ENCODE results near the gene PLCB2.

Gene PLCB2

DNA sequence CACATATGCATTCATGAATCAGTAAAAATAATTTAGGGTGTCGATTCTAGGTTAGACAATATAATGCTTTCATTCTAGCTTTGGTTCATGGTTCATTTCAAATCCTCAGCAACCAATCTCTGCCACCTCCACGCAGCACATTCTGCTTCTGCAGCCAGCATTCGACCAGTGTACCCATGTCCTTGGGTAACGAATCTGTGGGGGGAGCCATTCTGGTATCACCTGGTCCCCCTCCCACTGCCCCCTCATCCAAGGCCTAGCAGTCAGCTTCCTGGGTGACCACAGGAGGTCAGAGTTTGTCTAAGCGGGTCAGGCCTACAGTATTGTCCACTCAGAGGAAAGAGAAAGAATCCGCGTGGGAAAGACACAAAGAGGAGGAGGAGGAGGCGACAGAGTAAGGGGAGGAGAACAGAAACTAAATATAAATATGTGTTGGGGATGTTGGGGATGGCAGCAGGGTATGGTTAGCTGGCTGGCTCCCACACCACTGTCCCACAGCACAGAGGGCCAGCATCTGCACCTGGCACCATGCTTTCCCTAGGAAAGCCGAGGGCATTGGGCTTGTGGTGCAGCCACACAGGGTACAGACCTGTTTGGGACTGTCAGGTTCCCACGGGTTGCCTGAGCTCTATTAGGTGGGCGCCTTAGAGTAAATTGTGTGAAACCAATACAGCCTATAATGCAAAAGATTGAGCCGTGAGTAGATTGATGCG, 56.8 kb downstream of the PLCB2 start:
- no peak for DNase-seq (ENCODE audit: low spot score)

DNA sequence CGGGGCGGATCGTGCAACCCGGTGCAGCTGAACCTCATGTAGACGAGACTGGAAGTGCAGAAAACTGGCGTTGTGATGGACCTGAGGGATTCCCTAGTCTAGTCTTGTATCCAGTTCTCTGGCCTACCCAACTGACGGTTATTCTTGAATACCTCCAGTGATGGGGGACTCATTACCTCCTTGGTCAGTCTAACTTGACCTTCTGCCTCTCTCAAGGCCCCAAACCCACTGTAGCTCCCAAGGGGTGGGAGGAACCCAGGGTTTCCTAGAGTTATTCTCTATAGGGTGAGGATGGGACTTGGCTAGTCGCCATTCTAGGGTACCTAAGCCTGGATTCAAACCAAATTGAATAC, 57.5 kb downstream of the PLCB2 start:
- no peak for DNase-seq (ENCODE audit: low spot score)

DNA sequence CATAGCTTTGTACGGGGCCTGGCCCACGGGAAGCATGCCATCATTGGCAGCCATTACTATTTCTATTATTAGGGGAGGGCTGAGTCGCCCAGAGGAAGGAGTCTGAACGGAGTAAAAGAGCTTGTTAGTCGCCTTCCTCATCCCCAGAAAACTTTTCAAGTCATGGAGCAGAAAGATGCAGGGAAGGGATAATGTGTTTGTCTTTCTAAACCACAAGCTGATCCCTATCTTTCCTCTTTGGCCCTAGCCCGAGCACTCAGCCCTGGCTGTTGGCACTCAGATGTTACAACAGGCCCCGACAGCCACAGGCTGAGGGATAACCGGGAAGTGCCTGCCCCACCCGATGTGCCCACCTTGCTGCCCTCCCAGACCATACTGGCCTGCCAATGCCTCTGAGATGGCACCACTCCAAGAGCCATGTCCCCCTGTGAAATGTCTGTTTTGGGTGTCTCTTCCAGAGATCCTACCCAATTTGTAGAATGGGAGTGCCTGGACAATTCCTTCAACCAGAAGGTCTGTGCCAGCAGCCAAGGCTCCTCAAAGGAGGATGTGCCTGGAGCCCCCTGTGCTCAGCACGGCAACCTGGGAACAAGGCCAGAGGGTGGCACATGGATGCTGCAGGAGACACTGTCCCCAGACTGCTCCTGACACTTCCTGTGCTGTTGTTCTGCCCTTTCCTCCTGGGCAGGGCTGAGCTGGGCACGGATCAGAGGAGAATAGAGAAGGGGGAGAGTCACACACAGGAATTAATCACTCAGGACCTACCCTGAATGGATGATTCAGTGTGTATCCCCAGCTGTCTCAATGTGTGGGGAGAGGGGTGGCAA, 58.0 kb downstream of the PLCB2 start:
- peak; percentile 53 for DNase-seq (ENCODE audit: low spot score)

DNA sequence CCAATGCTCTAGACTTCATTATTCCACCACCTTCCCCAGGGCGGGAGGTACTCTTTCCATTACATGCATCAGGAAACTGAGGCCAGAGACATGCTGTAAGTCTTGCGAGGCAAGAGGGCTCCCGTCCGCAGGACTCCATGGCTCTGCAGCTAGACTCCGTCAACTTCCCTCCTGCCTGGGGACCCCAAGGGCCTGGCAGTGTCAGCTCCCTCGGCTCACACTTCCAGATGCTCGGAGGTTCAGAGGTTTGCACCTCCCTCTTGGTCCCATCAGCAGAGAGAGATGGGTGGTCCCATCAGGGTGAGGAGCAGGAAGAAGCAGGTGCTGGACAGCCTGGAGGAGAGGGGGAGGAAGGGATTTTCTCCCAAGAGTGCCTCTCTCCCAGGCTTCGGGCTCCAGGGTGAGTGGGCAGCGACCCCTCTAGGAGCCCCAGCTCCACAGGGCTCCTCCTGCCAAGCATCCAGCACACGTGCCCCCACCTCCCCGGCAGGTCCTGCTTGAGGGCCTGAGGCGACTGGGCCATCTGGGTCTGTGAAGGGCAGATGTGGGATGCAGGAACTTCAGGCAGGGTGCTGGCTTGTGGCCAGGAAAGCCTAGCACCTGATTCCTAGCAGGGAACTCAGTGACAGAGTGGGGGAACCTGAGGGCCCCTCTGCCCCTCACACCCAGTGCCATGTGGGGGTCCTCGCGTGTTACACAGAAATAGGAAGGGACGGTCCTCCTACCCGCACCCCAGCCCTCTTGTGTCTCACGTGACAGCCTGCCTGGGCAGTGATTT, 59.5 kb downstream of the PLCB2 start:
- no peak for DNase-seq (ENCODE audit: low spot score)

DNA sequence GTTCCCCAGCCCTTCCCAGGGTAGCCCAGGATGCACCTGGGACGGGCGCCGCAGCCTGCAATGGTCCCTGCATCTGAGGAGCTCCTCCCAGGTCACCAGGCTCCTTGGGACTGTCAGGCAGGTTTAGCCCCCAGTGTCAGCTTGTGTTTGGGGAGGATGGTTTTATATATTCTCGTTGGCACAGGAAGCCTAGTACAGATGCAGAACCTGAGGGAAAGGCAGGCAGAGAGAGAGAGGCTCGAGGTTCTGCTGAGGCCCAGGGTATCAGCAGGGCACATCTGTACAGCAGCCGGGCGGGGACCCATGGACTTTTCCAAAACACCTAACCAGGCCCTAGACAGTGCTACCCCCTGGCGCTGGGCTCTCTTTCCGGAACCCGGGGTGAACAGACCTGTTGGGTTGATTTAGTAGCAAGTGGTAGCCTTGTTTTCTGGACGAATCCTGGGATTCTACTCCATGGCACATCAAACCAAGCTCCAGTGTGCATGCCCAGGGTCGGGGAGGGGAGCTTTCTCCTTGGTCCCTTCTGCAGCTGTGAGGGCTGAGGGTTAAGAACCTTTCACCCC, 60.2 kb downstream of the PLCB2 start:
- no peak for DNase-seq (ENCODE audit: low spot score)

DNA sequence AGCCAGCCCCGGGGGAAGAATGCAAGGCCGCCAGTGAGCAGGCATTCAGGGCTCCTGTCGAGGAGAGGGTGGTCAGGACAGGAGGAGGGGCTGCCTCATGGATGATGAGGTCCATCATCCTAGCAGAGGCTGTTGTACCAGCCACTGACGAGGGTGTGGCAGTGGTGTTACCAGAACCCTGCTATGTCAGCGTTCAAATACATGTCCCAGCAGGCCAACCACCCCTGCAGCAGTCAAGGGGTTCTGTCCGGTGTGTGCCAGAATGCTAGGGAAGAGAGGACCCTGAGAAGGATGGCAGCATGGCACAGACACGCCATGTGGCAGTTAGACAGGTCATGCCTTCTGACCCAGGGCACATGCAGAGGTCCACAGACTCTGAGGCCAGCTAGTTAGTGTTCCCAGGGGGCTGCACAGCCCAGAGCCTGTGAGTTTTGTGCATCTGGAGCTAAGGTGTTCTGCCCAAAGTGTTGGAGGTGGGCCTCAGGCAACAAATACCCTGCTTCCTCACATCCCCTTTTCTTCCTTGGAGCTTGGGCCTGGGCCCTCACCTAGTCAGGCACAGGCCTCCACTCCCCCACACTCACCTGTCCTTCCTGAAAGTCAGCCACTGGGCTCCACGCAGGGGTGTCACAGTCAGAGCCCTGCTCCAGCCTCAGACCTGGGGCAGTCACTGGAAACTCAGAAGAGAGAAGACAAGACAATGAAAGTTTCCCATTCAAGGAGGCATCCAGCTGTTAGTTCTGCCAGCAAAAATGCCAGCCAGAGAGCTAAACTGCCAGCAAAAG, 61.0 kb downstream of the PLCB2 start:
- DNase-seq (ENCODE audit: low spot score), result no peak

DNA sequence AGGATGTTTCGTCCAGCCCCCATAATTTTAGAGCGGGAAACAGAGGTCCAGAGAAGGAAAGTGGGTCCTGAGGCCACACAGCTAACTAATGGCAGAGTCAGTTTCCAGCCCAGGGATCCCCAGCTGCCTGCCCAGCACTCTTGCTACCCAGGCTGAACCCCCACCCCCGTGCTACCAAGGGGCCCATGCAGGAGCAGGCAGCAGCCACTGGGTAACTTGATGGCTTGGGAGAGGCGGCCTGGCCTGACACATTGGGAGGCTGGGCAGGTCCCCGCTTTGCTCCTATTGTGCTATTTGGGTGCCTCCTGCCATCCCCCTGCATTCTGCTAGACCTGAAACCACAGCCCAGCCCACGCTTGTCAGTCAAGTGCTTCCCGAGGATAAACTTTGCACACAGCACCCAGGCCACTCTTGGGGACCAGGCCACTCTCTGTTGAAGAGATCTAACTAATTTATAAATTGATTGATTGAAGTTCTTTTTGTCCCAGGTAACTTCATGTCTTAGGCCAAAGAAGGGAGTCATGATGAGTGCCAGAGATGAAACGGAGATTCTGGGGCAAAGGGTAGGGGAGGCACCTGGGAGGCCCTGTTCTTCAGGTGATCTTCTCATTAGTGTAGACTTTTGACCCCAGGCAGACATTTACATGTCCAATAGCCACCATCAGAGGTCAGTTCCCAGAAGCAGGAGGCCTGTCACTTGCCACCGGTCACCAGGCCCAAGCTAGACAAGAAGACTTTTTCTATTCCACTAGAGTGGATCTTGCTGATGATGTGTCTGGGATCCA, 61.9 kb downstream of the PLCB2 start:
- DNase-seq (ENCODE audit: low spot score), result no peak

DNA sequence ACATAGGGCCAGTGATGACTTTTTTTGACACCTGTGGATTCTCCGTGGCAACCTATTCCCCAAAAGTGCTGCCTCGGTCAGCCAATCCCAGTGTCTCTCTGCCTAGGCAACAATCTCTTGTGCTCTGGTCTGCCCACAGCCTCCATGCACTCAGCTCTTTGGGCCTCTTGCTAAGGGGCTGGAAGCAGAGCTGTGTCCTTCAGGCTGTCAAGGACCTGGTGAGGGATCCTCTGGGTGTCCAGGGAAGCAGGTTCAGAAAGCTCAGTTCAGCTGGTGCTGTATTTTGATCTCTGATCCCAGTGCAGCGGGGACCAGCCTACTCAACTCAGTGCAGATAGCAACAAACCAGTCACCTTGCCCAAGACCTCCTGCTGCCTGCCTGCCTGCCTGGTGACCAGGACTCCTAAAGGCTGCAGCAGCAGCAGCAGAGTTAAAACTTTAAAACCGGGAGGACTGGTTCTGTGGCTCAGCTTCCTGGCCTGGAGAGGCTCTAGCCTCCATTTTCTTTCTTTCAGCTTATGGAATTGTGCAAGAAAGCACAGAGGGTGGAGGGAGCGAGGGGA, 62.7 kb downstream of the PLCB2 start:
- no peak for DNase-seq (ENCODE audit: low spot score)

DNA sequence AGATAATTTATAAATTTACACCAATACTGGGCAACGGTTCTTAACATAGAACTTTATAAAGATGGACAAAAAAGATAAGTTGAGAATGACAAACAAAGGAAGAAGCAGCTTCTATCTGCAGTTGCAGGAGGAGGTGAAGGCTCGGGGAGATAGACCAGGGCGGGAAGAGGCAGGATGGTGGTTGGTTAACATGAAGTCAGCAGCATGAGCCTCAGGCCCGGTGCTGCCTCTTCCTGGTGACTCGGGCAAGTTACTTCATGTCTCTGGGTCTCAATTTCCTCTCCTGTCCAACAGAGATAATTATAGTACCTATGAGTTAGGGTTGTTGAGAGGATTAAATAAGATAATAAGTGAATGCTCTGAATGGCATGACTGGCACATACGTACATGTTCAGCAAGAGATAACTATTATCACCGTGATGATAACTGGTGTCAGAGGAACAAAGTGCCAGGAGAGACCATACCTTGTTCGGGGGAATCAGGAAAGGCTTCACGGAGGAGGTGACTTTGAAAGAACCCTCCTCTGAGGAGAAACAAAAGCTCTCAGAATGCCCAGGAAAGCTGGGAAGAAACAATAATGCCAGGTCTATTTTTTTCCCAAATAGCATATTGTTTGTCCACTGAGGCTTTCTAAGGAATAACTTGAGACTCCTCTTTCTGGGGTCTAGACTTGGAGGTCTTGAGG, 64.5 kb downstream of the PLCB2 start:
- no peak for DNase-seq (ENCODE audit: low spot score)

DNA sequence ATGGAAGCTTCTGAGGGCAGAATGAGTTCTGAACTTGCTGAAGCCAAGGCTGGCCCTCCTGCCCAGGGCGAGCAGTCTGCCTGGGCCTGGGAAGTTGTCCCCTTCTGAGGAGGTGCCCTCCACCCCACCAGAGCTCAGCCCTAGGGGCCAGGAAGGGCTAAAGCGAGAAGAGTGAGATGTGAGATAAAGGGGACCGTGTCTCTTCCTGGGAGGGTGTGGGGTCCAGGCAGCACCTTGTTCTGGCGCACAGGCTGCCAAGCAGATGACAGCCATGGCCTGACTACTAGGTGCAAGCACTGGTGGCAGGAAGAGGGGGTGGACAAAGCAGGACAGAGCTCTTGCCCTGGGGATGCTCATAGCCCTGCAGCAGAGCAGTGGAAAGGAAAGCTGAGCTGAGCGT, 65.1 kb downstream of the PLCB2 start:
- no peak for DNase-seq (ENCODE audit: low spot score)

DNA sequence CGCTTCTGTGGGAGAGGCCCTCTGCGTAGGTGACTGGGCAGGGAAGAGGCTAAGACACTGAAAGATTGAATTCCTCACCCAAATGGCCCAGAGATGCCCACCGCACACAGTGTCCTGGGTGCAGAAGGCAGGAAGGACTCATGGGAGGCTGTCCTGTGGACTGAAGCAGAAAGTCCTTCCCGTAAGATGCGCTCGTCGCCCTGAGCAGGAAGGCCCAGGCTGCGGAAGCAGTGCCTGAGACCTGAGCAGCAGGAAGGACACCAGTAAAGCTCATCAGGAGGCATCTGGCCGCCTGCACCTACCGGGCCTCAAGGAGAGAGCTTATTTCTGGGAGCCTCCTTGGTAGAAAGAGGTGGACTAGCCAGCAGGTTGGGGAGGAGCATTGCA, 65.5 kb downstream of the PLCB2 start:
- no peak for DNase-seq (ENCODE audit: low spot score)

DNA sequence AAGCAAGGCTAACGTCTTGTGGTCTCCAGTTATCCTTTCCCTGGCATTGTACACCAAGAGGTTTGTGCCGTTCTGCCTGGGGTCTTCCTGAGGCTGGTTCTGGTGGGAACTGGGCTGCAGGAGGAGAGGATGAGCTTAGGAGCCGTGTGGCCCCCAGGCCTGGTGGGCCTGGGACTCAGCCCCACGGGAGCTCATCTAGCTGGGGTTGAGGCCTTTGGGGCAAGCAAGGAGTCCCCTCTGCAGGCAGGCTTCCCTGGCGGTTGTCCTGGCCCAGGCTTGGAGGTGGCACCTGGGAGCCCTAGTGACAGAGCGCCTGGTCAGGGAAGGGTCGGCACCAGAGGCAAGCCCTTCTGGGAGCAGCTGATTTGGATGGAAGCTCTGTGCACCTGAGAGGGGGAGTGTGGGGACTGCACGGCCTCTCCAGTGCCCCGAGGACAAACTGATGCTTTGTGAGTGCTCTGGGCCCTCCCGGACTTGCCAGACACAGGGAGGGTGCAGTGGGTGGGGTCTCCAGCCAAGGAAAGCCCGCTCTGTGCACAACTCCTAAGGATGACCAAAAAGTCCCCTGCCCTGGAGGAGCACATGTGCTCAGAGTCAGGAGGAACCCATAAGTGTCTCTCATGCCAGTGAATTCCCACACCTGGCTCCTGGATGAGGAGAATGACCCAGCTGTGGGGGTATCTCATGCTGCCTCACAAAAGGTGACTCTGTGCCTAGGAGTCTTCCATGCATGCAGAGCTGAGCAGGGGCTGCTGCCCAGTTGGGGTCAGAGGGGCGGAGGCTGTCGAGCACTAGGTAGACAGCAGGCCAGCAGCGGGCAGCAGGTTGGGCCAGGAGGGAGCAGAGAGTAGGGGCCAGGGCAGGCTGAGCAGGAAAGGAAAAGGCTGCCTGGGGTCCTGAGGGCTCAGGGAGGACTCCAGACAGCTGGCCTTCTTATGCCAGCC, 66.2 kb downstream of the PLCB2 start:
- no peak for DNase-seq (ENCODE audit: low spot score)

DNA sequence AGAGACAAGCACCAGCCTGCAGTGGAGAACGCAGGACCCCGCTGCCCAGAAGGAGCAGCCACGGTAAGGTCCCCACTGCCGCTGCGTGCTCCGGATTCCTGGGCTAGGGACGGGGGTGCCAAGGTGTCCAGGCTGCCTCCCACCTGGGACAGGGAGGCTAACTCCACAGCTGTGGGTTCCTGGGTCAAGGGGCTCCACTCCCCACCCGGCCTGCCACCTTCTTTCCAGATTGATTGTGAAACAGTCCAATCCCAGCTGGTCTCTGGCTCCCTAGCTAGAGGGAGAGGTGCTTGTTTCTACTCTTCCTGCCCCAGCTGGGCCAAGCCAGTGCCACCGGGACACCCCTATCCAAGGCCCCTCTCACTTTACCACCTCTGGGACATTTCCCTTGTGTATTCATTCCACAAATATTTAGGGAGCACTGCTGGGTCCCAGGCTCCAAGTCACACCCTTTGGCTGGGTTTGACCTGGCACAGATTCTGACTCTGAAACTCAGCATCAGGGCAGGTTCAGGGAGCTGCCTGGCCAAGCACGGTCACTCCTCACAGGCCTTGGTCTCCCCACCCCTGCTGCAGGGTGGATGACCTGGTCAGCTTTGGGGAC, 67.0 kb downstream of the PLCB2 start:
- DNase-seq (ENCODE audit: low spot score), result no peak

DNA sequence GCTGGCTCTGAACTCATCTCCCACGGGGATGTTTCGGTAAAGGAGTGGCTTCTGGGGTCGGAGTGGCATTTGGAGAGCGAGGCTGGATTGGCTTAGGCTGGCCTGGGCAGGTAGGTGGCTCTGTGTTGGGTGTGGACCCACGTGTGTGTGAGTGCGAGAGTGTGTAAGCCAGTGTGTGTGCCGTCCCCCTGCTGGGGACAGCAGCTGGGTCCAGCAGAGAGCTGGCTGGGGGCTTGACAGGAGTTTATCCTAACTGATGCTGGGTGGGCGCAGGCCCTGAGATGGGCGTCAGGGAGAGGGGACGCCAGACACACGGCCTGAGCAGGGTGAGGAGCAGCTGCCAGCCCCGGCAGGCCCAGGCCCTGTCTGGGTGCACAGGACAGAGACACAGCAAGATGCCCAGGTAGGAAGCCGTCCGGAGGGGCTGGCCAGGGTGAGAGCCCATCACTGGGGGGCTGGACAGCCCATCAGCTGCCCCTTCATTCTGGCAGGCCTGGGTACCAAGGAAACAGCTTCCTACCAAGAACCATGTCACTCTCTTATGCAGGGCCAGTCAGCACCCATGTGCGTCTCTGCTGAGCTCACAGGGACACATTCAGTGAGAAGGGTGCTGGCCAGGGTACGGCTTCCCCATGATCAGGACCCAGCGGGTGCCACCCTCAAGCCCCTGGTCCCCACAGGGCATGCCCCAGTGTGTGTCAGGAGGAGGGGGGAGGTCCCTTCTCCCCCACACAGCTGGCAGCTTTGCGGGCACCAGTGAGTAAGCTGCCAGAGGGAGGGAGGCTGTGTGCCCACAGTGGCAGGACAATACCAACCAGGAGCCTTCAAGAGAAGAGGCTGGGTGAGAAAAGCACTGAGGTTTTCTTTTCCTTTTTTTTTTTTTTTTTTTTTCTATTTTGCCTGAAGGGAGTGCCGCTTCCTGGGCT, 67.8 kb downstream of the PLCB2 start:
- no peak for DNase-seq (ENCODE audit: low spot score)

DNA sequence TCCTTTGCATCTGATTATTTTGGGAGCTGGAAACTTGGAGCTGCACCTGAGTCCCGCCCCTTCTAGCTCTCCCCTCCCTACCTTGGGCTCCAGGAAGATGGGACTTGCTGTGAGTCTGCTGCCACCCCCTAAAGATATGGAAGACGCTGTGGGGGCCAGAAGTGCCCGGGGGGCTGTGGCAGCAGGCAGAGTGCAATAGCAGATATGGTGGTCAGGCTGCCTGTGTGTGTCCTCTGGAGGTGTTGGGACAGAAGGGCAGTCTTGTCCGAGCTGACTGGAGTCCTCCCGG, 68.4 kb downstream of the PLCB2 start:
- DNase-seq (ENCODE audit: low spot score), result no peak

DNA sequence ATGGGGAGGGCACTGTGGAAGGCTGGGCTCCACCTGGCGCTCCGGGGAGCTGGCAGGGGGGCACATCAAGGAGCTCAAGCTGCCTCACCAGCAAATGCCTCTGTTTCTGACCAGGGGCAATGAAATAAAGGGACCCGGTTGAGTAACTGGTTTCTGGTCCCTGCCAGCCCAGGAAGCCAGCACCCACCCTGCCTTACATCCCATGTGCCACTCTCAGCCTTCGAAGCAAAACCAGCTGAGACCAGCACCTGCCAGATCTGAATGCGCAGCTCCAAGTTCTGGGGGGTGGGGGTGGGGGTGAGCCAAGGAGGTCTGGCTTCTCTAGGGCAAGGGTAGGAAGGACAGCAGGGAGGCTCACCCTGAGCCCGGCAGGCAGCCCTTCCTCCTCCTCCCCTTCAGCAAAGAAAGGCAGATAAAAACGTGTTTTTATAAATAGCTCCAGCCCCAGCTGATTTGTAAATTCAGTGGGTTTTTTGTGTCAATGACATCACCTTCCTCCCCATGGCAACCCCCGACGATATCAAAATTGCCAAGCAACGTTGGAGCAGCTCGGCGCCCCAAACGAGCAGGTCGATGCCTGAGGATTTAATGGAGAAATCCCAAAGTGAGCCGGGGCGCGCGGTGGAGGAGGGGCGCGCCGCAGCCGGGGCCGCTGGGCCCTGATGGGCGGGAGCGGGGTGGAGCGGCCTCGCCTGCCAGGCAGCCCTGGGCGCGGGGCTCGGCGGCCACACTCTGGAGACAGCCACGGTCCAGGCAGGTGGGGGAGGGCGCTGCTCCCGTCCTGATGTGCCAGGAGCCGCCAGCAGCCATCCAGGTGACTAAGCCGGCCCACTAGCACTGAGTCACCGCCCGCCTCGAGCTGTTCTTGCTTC, 69.0 kb downstream of the PLCB2 start, which contains the start of gene PAK6:
TSS of gene PAK6 (plus strand) at position 532 of the 872 bp plus-strand sequence. CDS start 25,723 bp downstream, outside the sequence.
- DNase-seq (ENCODE audit: low spot score), result peak; percentile 76
